Esophagus mucosa (tissue), 1 donor: ENCODE measurements around the gene ARHGAP19. TPM values are rescaled to one million over a fixed set of nuclear protein-coding genes. Genes with fewer than 3 reads are reported as not detected.

ENCODE experiments used
- ATAC-seq: fragments of 200-7000 bp; cut with Tn5 transposase; one replicate; pipeline ENCODE4 v1.9.1; 2020
- total RNA-seq: library from RNA; stranded (reverse); gene quantifications from one replicate; pipeline ENCODE4 v1.2.4, GENCODE V29; 2023
- donor health status: DM: yes; HTN: yes; CAD: no.

Gene ARHGAP19
- total RNA-seq: 10.1 TPM

GRCh38 chr10:97292097-97292861, at the start of gene ARHGAP19:
ARHGAP19 (minus strand) TSS chr10:97292637; CDS start chr10:97292627, 10 bp downstream.
- ATAC-seq: peak; percentile 100

- no peak for ATAC-seq
Observed at GRCh38 chr10:97341416-97341815, 49.0 kb upstream of the ARHGAP19 start.

DNA sequence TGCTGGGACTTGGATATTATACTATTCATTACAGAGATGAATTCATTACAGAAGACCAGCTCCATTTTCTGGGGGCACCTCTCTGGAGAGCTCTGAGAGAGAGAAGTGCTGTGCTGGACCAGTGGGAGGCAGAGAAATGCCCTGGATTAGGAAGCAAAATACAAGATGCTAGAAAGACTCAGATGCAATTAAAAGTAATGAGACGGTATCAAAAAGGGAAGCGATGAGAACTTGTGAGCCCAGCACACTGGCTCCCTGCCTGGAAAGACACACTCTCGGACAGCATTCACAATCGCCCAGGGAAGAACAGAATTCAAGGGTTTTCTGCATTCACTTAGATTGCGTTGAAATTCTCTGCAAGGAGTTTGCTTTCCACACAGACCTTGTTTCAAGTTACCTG, 45.6 kb upstream of the ARHGAP19 start:
- no peak for ATAC-seq

- peak; percentile 64 for ATAC-seq
Observed at GRCh38 chr10:97336942-97337831, 44.8 kb upstream of the ARHGAP19 start.

- no peak for ATAC-seq
Observed at GRCh38 chr10:97336446-97336845, 44.0 kb upstream of the ARHGAP19 start.

- no peak for ATAC-seq
Observed at GRCh38 chr10:97336006-97336405, 43.6 kb upstream of the ARHGAP19 start.

DNA sequence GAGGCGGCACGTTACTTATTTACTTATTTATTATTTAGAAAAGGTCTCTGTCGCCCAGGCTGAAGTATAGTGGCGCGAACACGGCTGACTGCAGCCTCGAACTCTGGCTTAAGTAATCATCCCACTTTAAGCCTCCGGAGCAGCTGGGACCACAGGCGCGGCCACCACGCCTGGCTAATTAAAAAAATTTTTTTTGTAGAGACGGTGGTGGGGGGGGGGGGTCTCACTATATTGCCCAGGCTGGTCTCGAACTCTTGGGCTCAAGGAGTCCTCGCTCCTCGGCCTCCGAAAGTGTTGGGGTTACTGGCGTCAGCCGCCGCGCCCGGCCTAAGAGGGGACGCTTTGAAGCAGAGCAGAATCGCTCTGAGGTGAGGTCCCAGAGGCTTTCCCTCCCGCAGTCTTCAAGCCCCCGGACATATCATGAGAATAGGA, 42.8 kb upstream of the ARHGAP19 start:
- no peak for ATAC-seq

DNA sequence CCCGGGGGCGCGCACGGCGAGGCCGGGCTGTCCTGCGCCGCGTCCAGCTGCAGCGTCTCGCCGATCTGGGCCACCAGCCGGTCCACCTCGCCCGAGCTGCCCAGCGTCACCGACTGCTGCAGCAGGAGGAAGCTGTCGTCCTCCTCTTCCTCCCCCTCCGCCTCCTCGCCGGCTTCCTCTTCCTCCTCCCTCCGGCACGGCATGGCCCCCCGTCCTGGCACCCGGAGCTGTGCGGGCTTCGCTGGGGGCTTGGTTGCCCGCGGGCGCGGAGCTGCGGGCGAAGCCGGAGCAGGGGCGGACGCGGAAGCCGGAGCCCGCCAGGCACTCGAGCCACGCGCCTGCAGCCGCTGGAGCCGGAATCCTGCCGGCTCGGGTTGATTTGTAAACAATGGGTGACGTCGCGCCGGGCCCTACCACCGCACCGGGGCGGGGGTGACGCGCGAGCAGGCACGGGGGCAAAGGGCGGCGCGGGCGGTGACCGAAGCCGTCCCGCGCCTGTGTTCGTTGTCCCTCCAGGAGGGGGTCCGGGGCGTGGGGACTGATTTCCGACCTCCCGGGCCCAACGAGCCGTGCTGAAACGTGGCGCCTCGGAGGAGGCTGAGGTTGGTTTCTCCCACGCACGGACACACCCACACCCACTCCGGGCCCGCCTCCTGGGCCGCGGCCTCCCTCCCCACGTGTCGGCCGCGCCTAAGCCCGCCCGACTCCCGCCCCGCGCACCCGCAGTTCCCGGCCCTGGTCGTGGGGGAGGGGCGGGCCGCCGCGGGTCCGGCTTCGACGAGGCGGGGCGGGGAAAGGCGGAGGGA, 42.1 kb upstream of the ARHGAP19 start, which contains the start of gene FRAT2:
TSS of gene FRAT2 (minus strand) at position 360 of the 806 bp plus-strand sequence. CDS start at position 203, 157 bp downstream.
- peak; percentile 94 for ATAC-seq

- peak; percentile 11 for ATAC-seq
Observed at GRCh38 chr10:97333601-97334369, 41.3 kb upstream of the ARHGAP19 start.

- no peak for ATAC-seq
Observed at GRCh38 chr10:97333351-97333600, 40.8 kb upstream of the ARHGAP19 start.

DNA sequence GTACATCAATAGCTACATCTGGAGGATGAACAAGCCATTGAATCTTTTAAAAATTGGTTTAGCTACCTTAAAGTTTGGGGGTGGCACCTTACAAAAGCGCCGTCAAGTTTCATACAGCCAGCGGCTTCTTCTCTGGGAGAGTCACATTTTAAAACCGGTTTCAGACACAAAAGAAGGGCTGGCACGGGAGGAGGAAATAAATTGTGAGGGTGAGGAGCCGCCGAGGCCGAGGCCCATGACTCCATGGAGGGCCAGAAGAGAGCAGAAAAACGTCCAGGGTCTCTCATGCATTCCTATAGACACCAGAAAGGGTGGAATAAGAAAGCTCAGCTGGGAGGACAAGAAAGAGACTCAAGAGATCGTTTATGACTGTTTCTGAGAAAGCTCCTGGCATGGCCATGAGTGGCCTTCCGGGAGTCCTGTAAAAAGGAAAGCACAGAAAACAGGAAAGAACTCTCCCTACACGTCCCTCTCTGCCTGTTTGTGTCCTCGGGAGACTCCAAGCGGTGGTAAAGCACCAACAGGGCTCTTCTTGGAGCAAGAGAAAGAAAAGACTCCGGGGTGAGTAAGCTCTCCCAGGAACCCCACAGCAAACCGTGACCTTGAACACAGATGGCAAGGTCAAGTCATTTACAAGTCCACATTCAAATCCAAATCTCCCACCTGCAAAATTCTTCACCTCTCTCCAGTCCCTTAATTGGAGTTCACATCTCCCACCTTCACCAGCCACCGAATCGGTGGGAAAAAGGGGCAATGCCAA, 40.3 kb upstream of the ARHGAP19 start:
- ATAC-seq: no peak

DNA sequence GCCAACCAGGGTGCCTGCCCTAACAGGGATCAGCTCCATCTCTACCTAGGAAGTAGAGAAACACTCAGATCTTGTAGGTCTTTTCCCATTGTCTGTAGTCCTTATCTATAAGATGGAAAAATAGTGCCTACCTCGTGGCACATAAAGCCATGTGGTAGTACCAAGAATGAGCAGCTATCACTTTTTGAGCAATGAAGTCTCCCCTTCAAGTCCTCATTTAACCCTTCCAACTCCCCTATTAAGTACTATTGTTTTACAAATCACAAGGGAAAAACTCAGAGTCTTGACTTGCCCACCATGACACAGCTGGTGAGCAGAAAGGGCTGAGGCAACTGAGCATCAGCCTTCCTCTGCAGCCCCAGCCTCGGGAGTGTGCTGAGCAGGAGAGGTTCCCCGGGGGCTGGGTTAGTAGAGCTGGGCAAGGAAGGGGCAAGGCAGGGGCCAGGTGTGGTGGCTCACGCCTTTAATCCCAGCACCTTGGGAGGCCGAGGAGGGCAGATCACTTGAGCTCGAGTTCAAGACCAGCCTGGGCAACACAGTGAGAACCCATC, 38.8 kb upstream of the ARHGAP19 start:
- ATAC-seq: no peak

DNA sequence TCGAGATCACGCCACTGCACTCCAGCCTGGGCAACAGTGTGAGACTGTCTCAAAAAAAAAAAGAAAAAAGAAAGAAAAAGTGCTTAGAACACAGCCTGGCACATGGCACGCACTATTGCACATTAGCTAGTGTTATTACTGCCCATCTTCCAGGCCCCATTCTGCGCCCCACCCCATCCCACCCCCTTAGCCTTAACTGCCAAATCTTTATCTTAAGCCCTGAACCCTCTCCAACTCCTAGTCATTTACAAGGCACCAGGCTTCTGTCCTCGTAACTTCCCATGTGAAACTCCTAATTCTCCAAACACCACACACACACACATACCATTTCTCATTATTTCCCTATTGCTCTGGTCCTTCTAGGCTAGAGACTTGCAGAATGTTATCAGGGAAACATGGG, 37.3 kb upstream of the ARHGAP19 start:
- no peak for ATAC-seq

- no peak for ATAC-seq
Observed at GRCh38 chr10:97328646-97329453, 36.4 kb upstream of the ARHGAP19 start.

GRCh38 chr10:97327348-97328294, 35.2 kb upstream of the ARHGAP19 start:
- ATAC-seq: no peak

- no peak for ATAC-seq
Observed at GRCh38 chr10:97325754-97326153, 33.3 kb upstream of the ARHGAP19 start.

- ATAC-seq: no peak
Observed at GRCh38 chr10:97323501-97323900, 31.1 kb upstream of the ARHGAP19 start.

DNA sequence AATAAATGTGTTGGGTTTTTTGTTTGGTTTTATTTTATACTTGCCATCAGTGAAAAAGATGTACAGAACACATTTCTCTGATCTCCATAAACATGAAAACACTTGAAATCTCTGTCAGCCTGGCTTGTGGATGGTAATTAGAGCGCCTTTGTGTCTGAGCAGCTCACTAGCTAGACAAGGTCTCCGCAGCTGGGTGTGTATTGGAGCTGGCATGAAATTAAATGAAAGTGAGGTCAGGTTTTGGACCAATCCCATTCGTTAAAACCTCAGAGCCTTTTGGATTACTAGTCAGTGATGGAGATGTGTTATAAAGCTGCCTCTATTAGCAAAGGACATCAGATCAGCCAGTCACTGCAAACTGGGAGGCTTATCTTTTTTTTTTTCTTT, 29.4 kb upstream of the ARHGAP19 start:
- no peak for ATAC-seq
